Measurements from ENCODE around the gene CD74.

Gene CD74

GRCh38 chr5:150386024-150386855 lies 26.5 kb downstream of the CD74 start:
- DNase-seq (ENCODE audit: low read depth, low spot score) = no peak
- no peak overlapping the region for H3K4me3 ChIP-seq (ENCODE audit: low read length)

- H3K4me3 ChIP-seq (ENCODE audit: low read length) = no peak overlapping the region
- DNase-seq (ENCODE audit: low read depth, low spot score) = no peak
Measured at GRCh38 chr5:150384701-150385100, 28.0 kb downstream of the CD74 start.

GRCh38 chr5:150377964-150378694 lies 34.6 kb downstream of the CD74 start:
- DNase-seq (ENCODE audit: low read depth, low spot score) = no peak
- H3K4me3 ChIP-seq (ENCODE audit: low read length) = no peak overlapping the region

- H3K4me3 ChIP-seq (ENCODE audit: low read length) = no peak overlapping the region
- DNase-seq (ENCODE audit: low read depth, low spot score) = no peak
Measured at GRCh38 chr5:150376799-150377771, 35.6 kb downstream of the CD74 start.

- H3K4me3 ChIP-seq (ENCODE audit: low read length) = no peak overlapping the region
- DNase-seq (ENCODE audit: low read depth, low spot score) = no peak
Measured at GRCh38 chr5:150374651-150375050, 38.1 kb downstream of the CD74 start.

- H3K4me3 ChIP-seq (ENCODE audit: low read length) = no peak overlapping the region
- DNase-seq (ENCODE audit: low read depth, low spot score) = no peak
Measured at GRCh38 chr5:150372639-150373038, 40.1 kb downstream of the CD74 start.

- H3K4me3 ChIP-seq (ENCODE audit: low read length) = no peak overlapping the region
- DNase-seq (ENCODE audit: low read depth, low spot score) = no peak
Measured at GRCh38 chr5:150368526-150368925, 44.2 kb downstream of the CD74 start.

GRCh38 chr5:150364004-150364403 lies 48.7 kb downstream of the CD74 start:
- no peak for DNase-seq (ENCODE audit: low read depth, low spot score)
- no peak overlapping the region for H3K4me3 ChIP-seq (ENCODE audit: low read length)

GRCh38 chr5:150363185-150363584 lies 49.5 kb downstream of the CD74 start:
- no peak overlapping the region for H3K4me3 ChIP-seq (ENCODE audit: low read length)
- DNase-seq (ENCODE audit: low read depth, low spot score) = no peak

- no peak for DNase-seq (ENCODE audit: low read depth, low spot score)
- H3K4me3 ChIP-seq (ENCODE audit: low read length) = no peak overlapping the region
Measured at GRCh38 chr5:150361301-150361700, 51.4 kb downstream of the CD74 start.

- H3K4me3 ChIP-seq (ENCODE audit: low read length) = peak overlapping the region; percentile 72
- DNase-seq (ENCODE audit: low read depth, low spot score) = no peak
Measured at GRCh38 chr5:150358261-150359095, 54.2 kb downstream of the CD74 start.

GRCh38 chr5:150357326-150358260 lies 55.1 kb downstream of the CD74 start, which contains the start of gene TCOF1:
Gene TCOF1 (plus strand): TSS chr5:150357697. CDS start chr5:150357747, 50 bp downstream.
- peak; percentile 92 for DNase-seq (ENCODE audit: low read depth, low spot score)
- H3K4me3 ChIP-seq (ENCODE audit: low read length) = peak within 1 kb of the TSS; percentile 72

- H3K4me3 ChIP-seq (ENCODE audit: low read length) = peak overlapping the region; percentile 27
- no peak for DNase-seq (ENCODE audit: low read depth, low spot score)
Measured at GRCh38 chr5:150356575-150357294, 56.0 kb downstream of the CD74 start.

- DNase-seq (ENCODE audit: low read depth, low spot score) = no peak
- no peak overlapping the region for H3K4me3 ChIP-seq (ENCODE audit: low read length)
Measured at GRCh38 chr5:150355791-150356190, 56.9 kb downstream of the CD74 start.

- H3K4me3 ChIP-seq (ENCODE audit: low read length) = no peak overlapping the region
- no peak for DNase-seq (ENCODE audit: low read depth, low spot score)
Measured at GRCh38 chr5:150353032-150353675, 59.6 kb downstream of the CD74 start.

GRCh38 chr5:150352244-150353031 lies 60.3 kb downstream of the CD74 start:
- no peak overlapping the region for H3K4me3 ChIP-seq (ENCODE audit: low read length)
- DNase-seq (ENCODE audit: low read depth, low spot score) = no peak
